ENCODE results near the gene RFX1.
A peak's percentile ranks its signal among the peaks of the same experiment; 100 is the strongest.

RFX1 gene

DNA sequence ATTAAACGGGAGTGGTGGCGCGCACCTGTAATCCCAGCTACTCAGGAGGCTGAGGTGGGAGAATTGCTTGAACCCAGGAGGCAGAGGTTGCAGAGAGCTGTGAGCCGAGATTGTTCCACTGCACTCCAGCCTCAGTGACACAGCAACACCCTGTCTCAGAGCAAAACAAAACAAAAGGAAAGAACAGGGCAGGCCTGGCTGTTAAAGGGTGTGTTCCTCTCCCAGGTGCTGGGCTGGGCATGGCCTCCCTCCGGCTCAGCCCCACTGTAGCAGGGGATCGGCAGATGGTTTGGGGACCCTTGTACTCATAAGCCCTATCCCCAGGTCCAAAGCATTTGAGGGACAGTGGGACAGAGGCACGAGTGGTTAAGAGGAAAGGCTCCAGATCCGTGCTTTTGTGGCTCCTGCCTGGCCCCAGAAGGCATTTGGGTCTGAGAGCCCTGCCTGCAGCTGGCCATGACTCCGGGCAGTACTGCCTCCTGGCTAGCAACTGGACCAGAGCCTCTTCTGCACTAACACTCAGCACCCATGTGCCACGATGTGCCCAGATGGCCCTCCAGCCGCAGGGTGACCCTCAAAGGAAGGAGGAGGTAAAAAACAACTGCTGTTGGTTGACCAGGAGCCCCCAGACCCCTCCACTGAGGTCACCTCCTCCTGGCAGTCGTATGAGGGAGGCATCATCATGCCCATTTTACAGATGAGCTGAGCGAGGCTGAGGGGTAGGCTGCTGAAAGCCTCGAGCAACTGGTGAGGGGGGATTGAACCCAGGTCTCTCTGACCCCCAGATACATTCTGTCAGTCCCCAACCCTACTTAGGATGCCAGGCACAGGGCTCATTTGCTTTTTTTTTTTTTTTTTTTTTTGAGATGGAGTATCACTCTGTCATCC is 10.0 kb downstream of the RFX1 start:
- DNase-seq: no peak

- peak; percentile 50 for DNase-seq
These were observed 10.9 kb downstream of the RFX1 start for GRCh38 chr19:13995017-13995728.

- DNase-seq: no peak
These were observed 12.4 kb downstream of the RFX1 start for GRCh38 chr19:13993590-13994300.

DNA sequence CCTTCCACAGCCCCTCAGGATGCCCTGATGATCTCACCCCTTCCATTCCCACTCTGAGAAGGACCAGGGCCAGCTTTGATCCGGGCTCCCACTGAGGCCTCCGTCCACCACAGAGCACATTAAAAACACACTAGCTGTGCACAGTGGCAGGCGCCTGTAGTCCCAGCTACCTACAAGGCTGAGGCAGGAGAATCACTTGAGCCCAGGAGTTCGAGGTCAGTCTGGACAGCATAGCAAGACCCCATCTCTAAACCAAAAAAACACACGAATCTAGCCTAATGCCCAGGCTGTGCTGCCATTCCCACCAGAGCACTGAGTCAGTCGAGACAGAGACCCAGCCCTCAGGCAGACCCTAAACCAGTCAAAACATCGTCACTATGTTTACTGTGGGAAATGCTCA is 14.1 kb downstream of the RFX1 start:
- DNase-seq: no peak

DNA sequence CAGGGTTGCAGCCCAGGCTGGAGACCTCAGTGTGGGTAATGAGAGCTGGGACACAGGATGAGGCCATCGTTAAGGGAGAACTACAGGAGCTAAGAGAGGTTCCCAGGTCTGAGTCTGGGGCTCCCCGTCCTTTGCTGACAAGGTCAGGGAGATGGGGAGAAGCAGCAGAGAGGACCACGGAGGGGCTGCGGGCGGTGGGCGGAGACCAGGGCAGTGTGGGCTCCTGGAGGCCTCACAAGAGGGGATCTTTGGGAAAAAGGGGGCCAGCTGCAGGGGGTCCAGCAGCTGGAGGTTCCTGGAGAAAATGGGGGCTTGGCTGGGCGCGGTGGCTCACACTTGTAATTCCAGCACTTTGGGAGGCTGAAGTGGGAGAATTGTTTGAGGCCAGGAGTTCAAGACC is 16.0 kb downstream of the RFX1 start:
- no peak for DNase-seq

DNA sequence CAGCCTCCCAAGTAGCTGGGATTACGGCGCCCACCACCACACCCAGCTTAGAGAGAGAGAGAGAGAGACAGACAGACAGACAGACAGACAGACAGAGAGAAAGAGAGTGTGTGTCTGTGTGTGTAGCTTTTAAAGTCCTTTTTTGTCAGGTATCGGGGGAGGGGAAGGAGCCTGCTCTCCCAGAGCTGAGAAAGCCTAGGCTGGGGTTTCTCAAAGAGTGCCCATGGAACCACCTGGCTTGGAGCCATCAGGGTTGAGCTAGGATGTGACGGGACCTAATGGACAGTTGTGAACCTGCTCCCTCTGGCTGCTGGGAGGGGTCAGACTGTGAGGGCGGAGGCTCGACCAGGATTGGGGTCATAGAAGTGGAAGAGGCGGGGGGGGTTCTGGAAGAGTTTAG is 16.6 kb downstream of the RFX1 start:
- DNase-seq: no peak

- DNase-seq: no peak
These were observed 18.8 kb downstream of the RFX1 start for GRCh38 chr19:13987101-13987890.

DNA sequence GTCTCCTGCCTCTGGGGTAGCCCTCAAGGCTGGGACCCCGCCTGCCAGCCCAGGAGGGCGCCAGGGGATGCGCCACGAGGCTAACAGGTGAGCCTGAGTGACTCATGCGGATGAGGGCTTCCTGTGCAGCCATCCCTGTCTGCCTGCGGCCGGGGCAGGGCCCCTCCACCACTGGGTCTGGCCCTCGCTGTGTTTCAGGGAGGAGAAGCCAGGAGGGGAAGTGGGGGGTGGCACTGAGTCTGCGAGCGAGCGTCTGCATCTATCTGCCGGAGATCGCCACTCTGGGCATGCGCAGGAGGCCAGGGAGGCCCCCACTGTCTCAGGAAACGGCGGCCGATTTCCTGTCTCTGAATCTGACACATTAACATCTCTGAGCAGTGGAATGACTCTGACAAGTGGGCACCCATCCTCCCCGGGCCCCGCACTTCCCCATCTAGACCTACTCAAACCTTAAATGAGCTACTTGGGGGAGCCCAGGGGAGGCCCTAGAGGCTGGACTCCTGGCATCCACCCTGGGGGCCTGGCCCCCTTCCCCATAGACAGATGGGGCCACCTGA is 19.7 kb downstream of the RFX1 start:
- DNase-seq: no peak

- no peak for DNase-seq
These were observed 20.3 kb downstream of the RFX1 start for GRCh38 chr19:13985771-13986347.

DNA sequence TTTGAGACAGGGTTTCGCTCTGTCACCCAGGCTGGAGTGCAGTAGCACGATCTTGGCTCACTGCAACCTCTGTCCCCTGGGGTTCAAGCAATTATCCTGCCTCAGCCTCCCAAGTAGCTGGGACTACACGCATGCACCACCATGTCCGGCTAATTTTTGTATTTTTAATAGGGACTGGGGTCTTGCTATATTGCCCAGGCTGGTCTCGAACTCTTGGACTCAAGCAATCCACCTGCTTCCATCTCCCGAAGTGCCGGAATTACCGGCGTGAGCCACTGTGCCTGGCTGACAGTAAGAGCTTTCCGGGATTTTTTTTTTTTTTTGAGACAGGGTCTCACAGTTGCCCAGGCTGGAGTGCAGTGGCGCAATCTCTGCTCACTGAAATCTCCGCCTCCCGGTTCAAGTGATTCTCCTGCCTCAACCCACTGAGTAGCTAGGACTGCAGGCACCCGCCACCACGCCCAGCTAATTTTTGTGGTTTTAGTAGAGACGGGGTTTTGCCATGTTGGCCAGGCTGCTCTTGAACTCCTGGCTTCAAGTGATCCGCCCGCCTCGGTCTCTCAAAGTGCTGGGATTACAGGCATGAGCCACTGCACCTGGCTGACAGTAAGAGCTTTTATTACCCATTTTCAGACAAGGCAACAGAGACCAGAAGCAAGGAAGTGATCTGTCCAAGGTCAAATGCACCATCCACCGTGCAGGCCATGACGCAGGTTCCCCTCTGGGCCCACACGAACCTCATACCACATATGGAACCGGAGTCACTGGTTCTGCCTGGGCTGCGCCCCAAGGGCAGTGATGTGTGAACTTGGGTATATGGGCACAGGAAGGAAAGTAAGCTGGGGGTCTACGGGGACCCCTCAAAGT is 21.0 kb downstream of the RFX1 start:
- no peak for DNase-seq

- no peak for DNase-seq
These were observed 21.9 kb downstream of the RFX1 start for GRCh38 chr19:13984186-13984585.

DNA sequence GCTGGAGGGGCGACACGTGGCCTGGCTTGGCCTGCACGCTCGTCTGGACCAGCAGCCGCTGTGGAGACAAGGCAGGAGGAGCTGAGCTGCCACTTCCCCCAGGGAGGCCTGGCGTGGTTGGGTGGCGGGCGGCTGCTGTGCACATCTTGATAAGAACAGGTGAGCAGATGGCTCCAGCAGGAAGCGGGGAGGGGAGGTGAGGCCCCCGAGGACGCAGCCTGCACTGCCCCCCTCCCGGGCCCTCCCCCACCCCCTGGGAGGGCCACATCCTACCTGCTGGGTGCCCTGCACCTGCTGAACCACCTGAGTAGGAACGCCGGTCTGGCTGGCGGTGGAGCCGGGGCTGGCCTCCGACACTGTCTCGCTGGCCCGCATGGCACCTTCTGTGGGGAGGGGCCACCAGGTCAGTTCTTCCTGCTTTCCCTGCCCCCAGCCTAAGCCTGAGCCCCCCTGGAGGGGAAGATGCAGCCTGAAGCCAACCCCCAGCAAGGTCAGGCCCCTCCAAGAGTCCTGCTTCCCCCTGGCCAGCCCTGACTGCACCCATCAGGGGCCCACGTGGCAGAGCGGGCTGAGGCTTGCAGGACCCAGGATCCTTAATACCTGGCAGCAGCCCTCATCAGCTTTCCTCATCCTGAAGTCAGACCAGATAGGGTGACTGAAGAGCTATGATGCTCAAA is 22.8 kb downstream of the RFX1 start:
- no peak for DNase-seq

DNA sequence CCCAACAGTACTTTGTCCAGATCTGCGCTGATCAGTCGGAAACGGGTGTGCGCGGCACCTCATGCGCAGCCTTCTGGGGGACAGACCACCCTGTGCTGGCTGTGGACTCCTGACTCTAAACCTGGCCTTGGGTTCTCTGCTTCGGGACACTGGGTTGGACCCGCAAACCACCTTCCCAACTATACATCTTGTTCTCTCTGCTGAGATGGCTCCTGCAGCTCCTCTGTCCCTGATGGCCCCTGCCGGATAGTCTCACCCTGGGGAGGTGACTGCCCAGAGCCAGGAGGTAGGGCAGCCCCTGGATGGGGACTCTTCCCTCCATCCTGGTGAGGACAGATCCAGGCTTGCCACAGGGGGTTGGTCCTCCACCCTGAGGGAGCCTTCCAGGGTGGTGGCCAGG is 23.3 kb downstream of the RFX1 start:
- no peak for DNase-seq

DNA sequence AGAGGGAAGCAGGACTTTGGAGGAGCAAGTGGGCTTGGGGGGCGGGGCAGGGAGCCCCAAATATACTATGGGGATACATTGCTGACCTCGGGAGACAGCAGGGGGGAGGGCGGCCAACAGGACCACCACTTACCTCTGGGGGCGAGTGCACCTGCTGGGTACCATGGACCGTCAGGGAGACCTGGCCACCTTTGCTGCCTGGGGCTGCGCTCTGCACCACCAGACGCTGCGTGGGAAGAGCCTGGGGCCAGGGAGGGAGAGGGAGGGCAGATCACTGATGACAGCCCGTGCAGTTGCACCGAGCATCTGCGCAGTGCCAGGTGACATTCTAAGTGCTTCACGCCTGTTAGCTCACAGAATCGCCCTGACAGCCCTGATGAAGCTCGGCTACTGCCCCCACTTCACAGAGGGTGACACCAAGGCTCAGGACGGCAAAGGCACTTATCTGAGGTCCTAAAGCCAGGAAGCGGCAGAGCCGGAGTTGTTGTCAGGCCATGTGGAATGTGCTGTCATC is 24.1 kb downstream of the RFX1 start:
- no peak for DNase-seq

DNA sequence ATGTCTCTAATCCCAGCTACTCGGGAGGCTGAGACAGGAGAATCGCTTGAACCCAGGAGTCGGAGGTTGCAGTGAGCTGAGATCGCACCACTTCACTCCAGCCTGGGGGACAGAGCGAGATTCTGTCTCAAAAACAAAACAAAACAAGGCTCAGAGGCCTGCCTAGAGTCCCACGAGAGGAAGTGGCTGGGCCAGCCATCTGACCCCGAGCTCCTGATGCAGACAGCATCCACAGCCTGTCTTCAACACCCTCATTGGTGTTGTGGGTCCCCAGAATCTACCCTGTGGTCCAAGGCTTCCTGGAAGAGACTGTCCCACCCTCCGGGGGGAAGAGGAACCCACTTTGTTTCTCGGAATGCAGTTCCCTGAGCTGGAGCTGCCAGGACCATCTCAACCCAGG is 24.7 kb downstream of the RFX1 start:
- no peak for DNase-seq

DNA sequence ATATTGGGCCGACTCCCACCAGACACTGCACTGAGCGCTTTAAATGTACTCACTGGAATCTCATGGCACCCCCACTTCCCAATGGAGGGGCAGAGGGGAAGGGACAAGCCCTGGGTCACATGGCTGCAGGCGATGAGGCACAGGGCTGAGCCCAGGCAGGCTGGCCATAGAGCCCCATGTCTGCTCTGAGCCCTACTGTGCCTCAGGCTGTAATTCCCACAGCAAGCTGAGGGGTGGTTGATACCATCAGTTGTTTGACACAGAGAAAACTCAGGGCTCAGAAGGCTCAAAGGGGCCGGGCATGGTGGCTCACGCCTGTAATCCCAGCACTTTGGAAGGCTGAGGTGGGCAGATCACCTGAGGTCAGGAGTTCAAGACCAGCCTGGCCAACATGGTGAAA is 25.1 kb downstream of the RFX1 start:
- DNase-seq: no peak

- DNase-seq: no peak
These were observed 25.8 kb downstream of the RFX1 start for GRCh38 chr19:13980340-13980739.

GRCh38 chr19:13979686-13980085 is 26.4 kb downstream of the RFX1 start:
- no peak for DNase-seq

GRCh38 chr19:13979244-13979615 is 26.9 kb downstream of the RFX1 start:
- no peak for DNase-seq

Data from DMS 273 treated with DMSO at 0.1 percent for 48 hours (cell line).